OCI-M1 (cell line): ENCODE data around the gene HIVEP1.

Experiments used
- DNase-seq: peaks from one replicate; lab custom pipeline; 2025; lab: John Stamatoyannopoulos, UW

HIVEP1 gene

DNA sequence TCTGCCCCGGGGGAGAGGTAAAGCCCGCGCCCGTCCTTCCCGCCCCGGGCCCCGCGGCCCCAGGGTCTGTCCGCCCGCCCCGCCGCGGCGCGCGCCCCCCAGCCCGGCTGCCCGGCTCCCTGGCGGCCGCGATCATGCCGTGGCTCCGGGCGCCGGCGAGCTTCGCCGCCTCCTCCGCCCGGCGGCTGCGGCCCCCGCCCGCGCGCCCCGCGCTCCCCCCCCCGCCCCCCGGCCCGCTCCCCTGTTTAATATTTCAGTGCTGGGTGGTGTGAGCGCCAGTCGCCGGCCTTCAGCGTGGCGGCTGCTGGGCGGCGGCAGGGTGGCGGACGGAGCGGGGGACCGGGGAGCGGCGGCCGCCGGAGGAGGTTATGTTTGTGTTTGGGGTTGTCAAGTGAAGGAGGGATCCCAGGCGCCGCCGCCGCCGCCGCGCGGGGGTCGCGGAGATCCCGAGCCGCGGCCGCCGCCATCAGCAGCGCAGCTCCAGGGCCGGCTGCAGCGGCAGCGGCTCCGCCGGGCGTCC lies at the start of gene HIVEP1:
Gene HIVEP1 (plus strand): TSS at position 275 of the 520 bp plus-strand sequence. CDS start 3,317 bp downstream, outside the sequence.
- peak; percentile 50 for DNase-seq

DNA sequence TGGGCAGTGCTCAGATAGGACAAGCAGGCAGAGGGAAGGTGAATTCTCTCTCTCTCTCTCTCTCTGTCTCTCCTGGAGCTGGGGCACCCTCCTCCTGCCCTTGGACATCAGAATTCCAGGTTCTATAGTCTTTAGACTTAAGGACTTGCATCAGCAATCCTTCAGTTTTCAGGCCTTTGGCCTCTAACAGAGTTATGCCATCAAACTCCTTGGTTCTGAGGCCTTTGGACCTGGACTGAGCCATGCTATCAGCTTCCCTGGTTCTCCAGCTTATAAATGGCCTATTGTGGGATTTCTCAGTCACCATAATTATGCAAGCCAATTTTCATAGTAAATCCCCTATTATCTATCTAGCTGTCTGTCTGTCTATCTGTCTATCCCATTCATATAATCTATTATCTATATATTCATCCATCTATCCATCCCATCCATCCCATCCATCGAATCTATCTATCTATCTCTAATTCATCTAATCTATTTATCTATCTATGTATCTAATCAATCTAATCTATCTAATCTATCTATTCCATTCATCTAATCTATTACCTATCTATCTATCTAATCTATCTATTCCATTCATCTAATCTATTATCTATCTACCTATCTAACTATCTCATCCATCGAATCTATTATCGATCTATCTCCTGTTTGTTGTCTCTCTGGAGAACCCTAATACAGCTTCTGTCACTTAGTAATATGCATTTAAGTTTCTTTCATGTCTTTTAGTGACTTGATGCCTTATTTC lies 48.2 kb upstream of the HIVEP1 start:
- no peak for DNase-seq

- no peak for DNase-seq
Observed at GRCh38 chr6:11964729-11965335, 47.3 kb upstream of the HIVEP1 start.

DNA sequence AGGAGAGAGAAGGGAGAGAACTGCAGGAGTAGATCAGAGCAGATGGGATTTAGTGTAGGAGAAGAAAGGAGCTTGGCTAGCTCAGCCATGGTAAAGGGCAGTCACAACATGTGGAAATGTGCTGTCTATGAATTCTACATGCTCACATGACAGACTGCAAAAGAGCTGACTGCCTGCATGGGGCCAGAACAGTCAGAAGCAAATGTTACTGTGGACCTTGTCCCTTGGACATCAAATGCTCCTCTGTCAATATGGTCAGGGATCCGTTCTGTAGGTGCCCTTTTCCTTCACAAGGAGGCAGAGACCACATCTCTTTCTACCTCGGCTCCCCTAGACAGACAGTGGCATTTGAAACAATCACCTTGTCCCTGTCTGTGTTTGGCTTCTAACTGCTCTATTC lies 46.6 kb upstream of the HIVEP1 start:
- DNase-seq: no peak

- peak; percentile 48 for DNase-seq
Observed at GRCh38 chr6:11968241-11968806, 43.8 kb upstream of the HIVEP1 start.

DNA sequence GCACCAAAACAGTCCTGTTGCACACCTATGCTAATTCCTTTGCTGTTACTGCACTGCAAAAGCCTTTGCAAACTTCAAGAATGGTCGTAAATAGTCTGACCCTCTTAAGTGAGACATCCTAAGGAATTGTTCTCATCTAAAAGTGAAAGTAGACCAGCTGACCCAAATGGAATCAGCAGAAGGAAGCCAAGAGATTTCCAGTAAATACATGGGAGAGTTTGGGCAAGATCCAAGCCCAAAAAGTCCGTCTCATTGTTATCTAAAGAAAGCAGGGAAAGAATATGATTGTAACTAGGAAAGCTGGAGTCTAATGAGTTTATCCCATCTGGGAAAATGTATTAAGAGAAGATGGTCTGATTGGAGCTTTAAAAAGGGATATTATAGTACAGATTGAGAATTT lies 43.0 kb upstream of the HIVEP1 start:
- no peak for DNase-seq

- DNase-seq: no peak
Observed at GRCh38 chr6:11970114-11970513, 42.0 kb upstream of the HIVEP1 start.

- no peak for DNase-seq
Observed at GRCh38 chr6:11971154-11971553, 41.0 kb upstream of the HIVEP1 start.

DNA sequence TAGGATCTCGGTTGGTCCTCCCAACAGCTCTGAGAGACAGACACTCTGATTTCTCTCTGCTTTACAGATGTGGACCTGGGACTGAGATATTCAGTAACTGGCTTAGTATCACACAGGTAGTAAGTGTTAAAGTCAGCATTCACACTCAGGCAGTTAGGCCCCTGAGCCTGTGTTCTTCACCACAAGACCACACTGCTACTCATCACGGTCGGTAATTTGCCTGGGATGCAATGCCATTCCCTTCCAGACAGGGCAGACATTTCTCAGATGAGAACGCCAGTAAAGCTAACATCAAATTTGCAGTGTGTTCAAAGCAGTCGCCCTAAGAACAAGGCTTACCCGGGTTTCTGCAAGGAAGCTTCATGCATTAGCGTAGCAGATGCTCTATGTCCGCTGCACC lies 39.8 kb upstream of the HIVEP1 start:
- no peak for DNase-seq

DNA sequence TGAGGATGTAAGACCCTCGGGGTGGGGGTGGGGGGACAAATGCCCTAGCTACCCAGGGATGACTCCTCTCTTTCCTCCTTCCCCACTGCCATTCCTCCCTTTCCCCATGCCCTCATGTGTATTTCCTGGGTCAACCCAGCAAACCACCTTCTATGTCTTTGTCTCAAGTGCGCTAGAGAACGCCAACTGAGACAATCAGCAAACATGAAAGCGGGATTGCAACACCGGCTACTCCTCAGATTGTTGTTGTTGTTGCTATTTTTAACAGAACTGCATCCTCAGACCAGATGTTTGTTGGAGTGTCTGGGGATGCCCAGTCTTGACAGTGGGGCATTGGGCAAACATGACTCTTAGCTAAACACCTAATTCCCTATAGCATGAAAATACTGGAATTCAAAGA lies 39.3 kb upstream of the HIVEP1 start:
- DNase-seq: no peak

GRCh38 chr6:11973238-11973637 lies 38.9 kb upstream of the HIVEP1 start:
- DNase-seq: no peak

GRCh38 chr6:11974089-11974488 lies 38.0 kb upstream of the HIVEP1 start:
- DNase-seq: no peak

DNA sequence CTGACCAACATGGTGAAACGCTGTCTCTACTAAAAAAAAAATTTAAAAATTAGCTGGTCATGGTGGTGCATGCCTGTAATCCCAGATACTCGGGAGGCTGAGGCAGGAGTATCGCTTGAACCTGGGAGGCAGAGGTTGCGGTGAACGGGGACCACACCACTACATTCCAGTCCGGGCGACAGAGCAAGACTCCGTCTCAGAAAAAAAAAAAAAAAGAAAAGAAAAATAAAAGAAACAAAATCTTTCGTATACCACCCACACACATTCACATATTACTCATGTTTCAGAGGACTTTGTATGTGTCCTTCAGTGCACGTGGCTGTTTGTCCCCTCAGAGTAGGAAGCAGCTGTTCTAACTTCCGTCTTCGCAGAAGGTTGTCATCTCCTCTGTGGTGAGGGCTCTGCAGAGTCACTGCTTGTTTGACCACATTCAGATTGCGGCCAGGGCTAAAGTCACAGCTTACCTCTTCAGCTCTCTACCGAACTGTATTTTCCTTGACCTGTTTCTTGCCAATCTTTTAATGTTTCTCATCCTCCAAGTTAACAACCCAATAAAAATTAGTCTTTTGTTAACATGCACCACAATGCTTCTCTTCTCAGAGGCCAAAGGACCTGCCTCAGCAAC lies 36.6 kb upstream of the HIVEP1 start:
- peak; percentile 86 for DNase-seq

DNA sequence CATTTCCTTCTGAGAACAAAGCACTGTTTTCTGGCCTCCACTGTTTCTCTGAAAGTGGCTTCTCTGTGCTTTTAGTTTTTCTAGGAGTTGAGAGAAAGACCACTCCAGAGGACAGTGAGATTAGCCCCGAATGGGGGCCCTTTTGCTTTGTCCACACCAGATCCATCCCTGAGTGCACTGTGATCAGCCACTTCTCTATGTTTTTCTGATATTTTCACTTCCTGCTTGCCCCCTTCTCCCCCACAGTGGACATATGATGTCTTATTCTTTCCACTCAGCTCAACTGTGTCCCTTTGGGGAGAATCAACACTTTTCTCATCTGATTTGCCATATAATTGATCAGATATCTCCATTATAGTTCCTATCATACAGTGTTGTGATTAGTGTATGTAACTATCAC lies 35.6 kb upstream of the HIVEP1 start:
- DNase-seq: no peak

DNA sequence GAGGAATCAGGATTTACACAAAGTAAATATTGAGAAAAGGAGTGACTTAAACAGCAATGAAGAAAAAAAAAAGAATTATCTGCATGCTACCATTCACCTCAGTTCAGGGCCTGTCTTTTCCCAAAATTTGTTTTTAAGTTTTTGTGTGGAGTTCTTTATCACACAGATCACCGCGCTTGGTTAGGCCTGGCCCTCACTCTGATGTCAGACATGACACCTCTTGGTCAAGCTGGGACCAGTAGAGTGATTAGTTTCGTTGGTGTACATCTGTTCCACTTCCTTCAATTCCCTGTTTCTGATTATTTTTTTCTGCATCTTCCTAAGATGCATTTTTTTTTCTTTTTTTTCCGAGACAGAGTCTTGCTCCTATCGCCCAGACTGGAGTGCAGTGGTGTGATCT lies 34.9 kb upstream of the HIVEP1 start:
- DNase-seq: no peak

DNA sequence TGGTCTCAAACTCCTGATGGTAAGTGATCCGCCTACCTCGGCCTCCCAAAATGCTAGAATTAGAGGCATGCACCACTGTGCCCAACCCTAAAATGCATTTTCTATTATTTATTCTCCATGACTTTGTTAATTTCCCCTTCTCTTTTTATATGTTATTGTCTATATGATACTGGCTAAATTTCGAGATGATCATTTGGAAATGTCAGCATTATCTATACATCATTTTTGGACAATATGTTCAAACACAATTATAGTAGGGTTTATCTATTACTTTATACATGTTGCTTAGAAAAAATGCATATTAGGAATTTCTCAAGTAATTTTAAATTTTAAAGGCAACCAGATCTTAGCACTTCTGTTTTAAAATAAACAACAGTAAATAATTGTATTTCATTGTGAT lies 34.4 kb upstream of the HIVEP1 start:
- no peak for DNase-seq

DNA sequence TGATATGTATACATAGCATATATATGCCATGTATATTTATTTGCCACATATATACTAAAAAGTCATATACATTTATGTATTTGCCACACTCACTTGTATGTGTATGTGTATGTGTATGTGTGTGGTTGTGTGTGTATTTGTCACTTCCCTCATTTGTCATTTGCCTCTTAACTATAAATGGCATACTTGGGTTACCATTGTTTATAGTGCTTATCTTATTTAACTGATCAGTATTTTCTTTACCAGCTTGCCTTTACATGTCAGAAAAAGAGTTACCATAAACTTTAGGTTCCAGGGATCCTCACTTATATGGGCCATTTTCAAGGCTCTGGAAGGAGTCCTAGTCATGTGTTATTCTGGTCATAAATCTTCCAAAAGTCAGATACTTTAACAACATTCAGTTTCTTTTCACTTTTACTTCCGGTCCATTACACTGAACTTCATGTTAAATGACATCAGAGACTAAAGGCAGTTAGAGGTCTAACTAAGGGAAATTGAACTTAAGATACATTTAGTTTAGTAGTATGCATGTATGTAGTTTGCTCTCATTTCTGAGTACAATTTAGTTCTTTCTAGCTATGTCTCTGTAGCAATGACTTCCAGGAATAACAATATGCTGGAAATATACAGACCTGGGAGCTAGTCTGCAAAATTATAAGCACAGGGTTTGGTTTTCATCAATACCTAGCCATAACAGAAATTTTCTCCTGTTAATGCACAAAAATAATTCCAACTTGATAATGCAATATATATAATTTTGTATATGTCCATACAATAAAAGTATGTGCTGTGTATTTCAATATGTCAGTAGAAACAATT lies 33.7 kb upstream of the HIVEP1 start:
- peak; percentile 75 for DNase-seq

DNA sequence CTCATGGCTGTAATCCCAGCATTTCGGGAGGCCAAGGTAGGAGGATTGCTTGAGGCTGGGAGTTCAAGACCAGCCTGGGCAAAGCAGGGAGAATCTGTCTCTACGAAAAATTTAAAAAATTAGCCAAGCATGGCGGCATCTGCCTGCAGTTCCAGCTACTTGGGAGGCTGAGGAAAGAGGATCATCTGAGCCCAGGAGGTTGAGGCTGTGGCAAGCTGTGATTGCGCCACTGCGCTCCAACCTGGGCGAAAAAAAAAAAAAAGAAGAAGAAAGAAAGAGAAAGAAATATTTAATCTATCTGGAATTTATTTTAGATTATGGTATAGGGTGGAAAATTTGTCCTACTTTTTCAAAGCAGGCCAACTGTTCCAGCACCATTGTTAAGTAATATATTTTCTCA lies 32.2 kb upstream of the HIVEP1 start:
- DNase-seq: no peak

GRCh38 chr6:11983306-11983705 lies 28.8 kb upstream of the HIVEP1 start:
- no peak for DNase-seq

- no peak for DNase-seq
Observed at GRCh38 chr6:11987386-11987785, 24.7 kb upstream of the HIVEP1 start.

DNA sequence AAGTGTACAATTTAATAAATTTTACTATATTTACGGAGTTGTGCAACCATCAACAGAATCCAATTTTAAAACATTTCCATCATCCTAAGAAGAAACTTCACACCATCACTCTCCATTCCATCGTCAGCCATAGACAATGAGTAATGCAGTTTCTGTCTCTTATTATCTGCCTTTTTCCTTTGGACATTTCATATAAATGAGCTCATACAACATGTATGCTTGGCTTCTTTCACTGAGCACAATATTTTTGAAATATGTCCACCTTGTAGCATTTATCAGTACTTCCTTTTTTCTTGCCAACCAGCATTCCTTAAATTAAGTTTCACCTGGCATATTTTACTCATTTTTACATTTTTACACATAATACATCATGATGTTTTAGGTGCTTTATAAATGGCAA lies 22.7 kb upstream of the HIVEP1 start:
- no peak for DNase-seq

- no peak for DNase-seq
Observed at GRCh38 chr6:11992086-11992485, 20.0 kb upstream of the HIVEP1 start.
